GM21526 (cell line): ENCODE measurements around the gene VWA7.

Source experiments
- ATAC-seq: cut with Tn5 transposase; IDR thresholded peaks from one replicate; pipeline ENCODE4 v1.9.1; 2021; ENCODE audit warnings: moderate library complexity; ENCODE audit not compliant: unreplicated experiment, low FRiP score

The VWA7 gene

DNA sequence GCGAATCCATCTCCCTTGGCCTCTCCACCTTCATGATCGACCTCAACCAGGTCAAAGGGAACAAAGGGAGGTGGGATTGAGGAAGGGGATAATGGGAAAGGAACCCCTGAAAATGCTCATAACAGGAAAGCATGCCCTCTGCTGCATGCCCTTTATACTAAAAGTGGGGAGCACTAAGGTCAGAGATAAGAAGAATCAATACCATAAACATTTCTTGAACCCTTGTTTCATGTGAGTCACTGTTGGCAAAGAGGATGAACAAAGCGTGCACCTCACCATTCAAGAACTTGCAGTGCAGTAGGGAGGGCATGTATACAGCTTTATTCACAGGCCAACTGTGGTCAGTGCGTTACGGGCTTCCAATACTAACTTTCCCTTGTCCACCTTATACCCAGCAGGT lies 16.3 kb downstream of the VWA7 start:
- ATAC-seq: no peak

DNA sequence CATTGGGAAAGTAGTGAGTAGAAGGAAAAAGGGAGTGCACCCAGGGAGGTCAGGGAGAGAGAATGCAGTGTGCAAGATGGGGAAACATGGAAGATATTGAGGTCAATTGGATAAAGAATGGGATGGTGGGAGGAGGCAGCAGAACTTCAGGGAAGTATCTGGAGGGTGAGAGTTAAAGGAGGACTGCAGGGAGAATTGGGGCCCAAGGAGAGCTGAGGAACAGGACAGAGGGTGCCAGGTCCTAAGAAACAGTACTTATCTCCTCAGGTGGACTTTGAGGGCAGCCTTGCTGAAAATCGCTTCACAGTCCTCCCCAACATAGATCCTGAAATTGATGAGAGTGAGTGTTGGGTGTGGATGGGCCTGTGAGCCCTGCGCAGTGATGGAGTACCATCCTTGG lies 18.8 kb downstream of the VWA7 start:
- ATAC-seq: no peak

DNA sequence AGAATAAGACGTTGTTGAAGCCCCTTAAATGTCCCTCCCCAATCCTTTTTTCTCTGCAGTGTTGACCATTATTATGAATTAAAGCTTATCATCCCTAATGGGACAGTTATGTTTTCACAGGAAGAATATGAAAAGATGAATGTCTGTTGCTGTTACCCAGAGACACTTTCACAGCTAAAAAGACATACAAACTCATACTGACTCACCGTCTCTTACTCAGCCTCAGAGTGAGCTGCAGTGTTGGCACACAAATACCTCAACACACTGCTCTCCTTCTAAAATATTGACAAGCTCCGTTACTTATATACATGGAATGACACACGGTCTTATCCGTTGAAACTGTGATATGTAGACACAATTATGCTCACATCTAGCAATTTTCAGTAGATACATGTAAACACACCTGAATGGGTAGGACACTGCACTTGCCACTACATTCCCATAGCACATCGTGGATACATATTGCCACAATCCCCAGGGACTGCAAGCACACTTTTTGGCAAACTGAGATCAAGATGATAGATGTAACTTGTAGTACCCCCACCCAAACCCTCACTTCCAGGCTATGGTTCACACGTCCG lies 24.3 kb downstream of the VWA7 start:
- no peak for ATAC-seq

DNA sequence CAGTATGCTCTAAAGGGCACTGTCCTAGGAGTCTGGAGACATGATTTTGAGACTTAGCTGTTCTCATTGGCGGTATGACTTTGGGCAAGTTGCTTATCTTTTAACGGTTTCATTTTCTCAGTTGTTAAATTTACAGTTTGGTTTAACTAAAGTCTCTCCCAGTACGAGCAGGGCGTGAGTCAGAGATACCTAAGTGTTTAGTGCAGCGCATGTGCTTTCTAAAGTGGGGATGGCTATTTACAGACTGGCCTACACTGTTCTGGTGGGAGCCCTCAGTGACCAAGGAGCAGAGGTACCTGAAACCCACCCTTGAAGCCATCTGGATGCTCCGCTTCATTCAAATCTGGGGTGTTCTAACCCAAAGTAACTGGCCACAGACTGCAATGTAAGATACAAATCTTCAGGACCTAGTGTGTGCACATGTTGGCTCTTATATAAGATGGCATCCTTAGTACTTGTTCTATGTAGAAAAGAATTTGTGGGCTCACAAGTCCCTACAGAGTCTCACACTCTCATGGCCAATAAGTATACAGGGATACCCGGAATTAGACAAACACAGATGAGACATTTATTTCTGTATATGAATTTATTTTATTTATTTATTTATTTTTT lies 26.6 kb downstream of the VWA7 start:
- ATAC-seq: no peak

DNA sequence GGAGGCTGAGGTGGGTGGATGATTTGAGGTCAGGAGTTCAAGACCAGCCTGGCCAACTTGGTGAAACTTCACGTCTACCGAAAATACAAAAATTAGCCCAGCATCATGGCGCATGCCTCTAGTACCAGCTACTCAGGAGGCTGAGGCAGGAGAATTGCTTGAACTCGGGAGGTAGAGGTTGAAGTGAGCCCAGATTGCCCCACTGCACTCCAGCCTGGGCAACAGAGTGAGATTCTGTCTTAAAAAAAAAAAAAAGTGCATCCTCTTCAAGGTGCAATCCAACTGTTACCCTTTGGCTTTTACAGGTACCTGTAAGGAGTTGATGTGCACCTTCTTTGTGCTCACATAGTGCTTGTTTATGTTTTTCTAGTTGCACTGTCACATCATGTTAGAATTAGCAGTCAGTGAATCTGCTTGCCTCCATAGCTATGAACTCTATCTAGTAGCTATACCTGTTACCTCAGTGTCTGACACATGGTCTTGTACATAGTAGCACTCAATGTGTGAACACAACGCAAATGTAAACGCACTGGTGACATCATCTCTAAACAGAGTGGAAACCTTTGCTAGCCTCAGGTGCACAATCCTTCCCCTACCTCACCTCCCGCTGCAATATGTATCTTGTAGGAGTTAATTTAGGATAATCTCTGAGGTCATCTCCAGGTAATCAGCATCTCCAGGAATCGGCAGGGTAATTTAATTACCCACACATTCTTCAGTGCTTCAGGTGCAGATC lies 27.7 kb downstream of the VWA7 start:
- no peak for ATAC-seq

DNA sequence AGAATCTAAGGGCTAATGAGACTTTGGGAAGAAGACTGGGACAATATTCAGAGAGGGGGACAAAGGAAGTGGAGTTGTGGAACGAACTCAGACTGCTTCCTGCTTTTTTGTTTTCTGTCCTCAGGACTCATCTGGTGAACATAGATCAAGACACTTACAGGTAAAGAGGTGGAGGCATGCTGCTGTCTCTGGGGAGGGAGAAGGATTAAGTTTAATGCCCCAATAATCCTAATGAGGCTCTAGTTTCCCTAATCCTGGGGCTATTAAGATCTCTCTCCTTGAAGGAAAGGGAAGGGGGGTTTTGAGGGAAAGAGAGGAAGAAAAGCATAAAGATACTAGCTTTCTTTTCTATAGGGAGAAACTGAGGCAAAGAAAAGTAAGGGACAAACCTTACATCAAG lies 32.7 kb downstream of the VWA7 start:
- no peak for ATAC-seq

DNA sequence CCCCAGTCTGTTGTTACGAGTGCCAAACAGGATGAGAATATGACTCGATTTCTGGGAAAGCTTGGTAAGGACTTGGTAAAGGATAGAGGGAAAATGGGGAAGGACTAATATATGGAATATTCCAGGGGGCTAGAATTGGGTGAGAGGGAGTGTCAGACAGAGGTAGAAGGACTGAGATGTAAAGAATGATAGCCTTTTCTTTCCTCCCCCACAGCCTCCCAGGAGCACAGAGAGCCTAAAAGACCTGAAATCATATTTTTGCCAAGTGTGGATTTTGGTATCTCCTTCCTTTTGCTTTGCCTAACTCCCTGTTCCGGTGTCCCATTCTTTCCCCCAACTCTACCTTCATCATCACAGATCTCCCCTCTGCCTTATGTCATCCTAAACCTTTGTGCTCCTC lies 34.2 kb downstream of the VWA7 start:
- ATAC-seq: no peak

DNA sequence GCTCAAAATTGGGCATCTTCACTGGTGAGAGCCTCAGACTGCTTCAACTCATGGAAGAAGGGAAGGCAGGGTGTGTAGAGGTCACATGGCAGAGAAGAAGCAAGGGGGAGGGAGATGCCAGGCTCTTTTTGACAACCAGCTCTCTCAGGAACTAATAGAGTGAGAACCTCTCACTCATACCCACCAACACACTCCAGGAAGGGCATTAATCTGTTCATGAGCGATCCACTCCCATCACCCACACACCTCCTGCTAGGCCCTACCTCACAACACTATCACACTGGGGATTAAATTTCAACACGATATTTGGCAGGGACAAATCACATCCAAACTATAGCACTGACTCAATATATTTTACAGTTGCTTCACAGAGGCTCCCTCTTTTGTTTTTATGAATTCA lies 35.3 kb downstream of the VWA7 start:
- ATAC-seq: no peak

DNA sequence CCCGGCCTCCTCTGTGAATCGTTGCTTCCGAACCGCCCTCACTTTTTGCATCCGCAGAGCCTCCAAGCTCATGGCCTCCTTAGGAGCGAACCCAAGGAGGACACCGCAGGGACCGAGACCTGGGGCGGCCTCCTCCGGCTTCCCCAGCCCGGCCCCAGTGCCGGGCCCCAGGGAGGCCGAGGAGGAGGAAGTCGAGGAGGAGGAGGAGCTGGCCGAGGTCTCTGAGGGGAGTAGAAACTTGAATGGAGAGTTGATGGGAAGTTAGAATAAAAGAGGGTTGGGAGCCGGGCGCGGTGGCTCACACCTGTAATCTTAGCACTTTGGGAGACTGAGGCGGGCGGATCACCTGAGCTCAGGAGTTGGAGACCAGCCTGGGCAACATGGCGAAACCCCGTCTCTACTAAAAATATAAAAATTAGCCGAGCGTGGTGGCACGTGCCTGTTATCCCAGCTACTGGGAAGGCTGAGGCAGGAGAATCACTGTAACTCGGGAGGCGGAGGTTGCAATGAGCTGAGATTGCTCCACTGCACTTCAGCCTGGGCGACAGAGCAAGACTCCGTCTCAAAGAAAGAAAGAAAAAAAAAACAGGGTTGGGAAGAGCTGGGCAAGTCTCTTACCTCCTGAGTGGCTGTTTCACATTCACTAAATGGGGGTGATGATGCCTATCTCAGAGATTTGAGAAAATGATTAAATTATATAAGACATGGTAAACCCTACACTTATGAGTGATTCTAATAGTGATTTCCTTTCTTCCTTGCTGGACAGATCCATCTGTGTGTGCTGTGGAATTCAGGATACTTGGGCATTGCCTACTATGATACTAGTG lies 36.5 kb downstream of the VWA7 start:
- no peak for ATAC-seq

DNA sequence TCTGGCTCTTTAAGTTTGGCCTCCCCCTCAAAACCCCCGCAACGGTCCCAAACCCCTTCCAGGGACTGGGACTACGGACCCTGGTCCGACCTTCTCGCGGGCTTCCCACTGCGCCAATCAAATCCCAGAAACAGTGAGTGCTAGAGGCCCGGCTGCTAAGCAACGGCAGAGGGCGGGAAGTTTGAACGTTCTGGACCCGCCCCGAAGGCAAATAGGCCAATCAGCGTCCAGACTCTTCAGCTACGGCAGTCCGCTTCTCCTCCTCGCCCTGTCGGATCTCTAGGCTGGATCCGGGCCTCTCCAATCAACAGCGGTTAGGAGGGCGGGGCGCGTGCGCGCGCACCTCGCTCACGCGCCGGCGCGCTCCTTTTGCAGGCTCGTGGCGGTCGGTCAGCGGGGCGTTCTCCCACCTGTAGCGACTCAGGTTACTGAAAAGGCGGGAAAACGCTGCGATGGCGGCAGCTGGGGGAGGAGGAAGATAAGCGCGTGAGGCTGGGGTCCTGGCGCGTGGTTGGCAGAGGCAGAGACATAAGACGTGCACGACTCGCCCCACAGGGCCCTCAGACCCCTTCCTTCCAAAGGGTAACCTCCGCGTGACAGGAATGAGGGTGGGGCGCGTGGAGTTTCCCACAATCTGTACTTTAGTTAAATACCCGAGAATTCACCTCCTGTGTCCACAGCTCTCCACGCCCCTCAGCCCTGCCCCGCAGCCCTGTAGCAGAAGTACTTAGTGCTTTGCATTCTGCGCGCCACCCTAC lies 37.3 kb downstream of the VWA7 start, which contains the start of gene MSH5:
MSH5 (plus strand) TSS at position 367 of the 758 bp plus-strand sequence. CDS start 462 bp downstream, outside the sequence.
- ATAC-seq: peak; percentile 70

DNA sequence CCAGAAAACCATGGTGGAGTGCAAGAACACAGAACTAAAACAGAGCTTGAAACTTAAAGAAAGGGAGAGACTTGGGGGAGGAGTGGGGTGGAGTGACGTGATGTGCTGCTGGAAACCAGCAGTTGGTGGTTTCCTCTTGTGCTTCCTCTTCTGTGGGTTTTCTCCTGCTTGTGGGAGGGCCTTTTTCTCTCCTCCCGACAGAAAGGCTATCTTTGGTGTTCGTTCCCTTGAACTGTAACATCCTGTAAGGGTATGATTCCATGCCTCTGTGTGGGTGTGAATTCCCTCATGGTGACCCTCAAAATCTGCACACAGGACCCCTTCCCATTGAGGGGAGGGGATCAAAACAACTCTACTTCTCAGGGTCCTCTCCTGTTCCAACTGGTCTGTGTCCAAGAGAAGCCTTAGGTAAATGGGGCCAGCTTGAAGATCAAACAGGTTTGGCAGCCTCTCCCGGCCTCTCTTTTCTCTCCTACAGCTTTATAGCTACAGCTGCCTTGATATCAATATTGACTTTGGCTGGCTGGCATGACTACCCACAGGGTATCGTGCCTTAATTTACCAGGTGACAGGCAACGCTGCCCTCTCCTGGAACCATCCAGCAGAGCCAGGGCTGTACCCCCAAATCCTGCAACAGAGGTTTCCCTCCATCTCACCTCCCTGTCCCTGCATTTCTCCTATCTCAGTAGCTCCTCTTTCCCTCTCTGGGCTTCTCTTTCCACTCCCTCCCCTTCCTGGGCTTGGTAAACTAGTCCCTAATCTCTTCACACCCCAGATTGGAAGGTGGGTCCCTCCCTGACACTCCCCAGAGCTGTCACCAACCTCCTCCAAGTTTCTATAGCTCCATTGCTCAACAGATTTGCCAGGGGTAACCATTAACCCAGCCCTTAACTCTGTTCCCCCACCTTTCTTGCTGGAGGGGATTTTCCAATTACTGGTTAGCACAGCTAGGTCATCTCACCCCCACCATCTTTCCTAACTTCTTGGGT lies 38.8 kb downstream of the VWA7 start:
- no peak for ATAC-seq

DNA sequence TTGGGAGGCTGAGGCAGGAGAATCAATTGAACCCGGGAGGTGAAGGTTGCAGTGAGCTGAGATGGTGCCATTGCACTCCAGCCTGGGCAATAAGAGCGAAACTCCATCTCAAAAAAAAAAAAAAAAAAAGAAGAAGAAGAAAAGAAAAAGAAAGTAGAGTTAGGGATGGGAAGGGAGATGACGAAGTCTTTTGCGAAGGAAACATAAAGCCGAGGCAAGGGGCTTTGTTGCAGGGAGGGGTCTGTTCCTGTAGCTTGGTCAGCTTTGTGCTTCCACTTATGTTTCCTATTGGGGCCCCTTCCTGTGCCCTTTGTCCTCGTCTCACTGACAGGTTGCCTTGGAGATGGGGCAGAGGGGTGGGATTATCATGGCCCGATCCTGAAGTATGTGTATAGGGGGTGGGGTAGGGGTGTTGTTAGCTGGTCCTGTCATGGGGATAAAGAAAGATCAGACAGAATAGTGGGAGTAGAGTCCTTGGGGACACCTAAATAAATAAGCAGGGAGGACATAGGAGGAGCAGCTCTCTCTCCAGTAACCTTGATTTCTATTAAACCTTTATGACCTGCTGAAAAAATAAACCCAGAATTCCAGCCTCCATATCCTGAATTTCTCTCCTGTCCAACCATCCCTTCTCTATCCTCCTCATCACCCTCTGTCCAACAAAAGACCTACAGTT lies 39.7 kb downstream of the VWA7 start:
- ATAC-seq: no peak

DNA sequence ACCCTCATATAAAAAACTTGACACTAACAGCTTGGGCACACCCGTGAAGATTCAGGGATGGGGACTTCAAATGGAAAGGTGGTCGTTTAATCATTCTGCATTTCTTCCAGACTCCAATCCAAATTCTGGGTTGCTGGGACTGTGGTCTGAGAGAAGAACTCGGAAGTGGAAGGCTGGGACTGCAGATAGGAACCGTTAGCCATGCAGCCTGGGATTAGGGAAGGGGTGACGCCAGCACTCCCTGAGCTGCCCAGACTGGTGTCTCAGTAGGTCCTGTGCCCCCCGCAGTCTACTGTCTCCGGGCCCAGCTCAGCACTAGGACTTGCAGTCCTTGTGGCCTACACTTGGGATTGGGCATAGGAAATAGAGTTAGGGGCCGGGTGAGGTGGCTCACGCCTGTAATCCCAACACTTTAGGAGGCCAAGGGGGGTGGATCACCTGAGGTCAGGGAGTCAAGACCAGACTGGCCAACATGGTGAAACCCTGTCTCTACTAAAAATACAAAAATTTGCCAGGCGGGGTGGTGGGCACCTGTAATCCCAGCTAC lies 40.3 kb downstream of the VWA7 start:
- no peak for ATAC-seq

DNA sequence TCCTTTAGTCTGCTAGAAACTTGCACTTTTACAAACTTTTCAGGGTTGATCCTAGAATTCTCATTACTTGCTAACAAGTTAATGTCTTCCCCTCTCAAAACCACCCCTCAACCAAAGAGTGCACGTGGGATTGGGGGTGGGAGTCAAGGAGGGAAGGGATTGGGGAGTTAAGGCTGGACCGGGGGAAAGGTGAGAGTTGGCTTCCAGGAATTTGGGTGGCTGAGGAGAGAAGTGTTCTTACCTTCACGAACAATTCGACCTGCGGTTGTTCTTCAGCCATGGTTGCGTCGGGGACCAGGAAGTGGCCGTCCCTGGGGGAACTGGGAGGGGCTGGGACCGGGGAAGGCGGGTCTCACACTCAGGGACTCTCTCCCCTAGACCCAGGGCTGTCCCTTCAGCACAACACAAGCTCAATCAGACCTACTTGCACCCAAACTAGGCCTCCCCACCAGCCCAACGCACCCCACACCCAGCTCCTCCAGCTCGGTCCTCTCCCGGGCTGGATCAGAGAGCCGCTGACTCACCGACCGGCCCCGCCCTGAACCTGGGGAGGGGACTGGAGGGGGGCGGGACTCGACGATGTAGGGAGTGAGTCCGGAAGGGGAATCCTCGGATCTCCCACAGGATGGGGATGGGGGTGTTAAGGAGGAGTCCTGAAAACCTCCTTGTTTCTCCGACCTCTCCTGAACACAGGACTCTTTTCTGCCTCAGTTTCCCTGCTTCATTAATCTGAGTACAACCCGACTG lies 40.9 kb downstream of the VWA7 start, which contains the start of gene CLIC1:
CLIC1 (minus strand) TSS at position 510 of the 747 bp plus-strand sequence; CDS start at position 280, 230 bp downstream.
- no peak for ATAC-seq

DNA sequence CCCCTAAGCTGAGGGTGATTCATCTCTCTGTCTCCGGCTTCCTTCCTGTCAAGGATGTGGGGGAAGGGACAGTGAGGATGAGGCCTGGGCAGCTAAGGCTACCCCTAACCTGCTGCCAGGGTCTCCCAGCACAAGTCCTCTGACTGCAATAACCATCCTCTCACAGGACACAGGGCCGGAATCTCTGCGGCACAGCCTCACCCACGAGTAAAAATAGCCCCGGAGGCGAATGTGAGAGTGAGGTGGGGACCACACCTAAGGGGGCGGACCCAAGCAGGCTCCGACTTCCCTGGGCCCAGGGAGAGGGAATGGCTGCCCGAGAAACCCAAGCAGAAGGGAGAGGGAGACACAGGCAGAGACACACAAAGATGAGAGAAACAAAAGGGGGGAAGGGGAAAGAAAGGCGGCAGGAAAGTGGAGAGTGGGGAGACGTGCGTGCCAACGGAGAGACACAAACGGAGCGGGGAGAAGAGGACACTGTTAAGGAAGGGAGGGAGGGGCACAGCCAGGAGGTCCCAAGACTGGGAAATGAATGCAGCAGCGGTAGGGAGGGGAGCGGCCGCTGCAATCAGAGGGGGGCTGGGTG lies 42.2 kb downstream of the VWA7 start:
- ATAC-seq: no peak

DNA sequence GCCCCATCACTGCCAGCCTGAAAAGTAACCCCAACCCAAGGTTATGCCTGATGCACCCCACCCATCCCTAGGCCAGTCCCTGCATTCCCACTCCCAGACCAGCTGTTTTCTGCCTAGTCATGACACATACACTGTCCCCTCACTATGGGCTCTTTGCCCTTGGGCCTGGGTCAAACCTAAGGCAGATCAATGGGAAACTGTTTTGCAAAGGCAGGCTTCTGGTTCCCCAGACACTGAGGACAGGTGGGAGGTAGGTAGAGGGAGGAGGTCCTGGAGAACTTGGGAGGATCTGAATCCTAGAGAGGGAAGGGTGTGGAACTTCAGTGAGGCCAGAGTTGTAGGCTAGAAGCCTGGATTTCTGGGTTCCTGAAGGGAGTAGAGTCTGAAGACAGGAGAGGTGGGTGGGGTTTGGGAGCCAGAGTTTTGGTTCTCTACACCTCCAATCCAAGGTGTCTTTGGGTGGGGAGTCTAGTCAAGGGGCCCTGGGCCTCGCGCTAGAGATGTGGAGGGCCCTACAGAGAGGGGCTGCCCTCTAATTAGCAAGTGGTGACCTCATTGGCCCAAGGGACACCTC lies 42.8 kb downstream of the VWA7 start:
- no peak for ATAC-seq

DNA sequence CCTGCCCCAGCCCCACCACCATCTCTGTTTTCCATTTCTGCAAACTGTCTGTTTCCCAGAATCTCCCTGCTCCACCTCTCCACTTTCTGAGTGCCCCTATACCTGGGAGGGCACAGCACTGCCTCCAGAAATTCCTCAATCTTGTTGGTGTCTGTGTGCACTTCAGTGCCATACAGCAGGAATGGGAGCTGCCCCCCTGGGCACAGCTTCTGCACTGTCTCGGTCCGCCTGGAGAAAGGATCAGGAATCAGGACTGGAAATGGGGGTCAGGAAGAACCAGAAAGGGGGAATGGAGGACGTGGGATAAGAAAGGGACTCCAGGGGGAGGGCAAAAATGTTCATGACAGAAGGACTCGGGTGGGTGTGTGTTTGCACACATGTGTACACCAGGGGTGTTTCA lies 43.4 kb downstream of the VWA7 start:
- no peak for ATAC-seq
